A549 treated with AZD2906 at 1 μM for 4 hours (cell line): ENCODE measurements around the gene CIAO1. TPM values are rescaled to one million over a fixed set of nuclear protein-coding genes. Genes with fewer than 3 reads are reported as not detected.

ENCODE experiments used
- total RNA-seq: library from RNA; stranded (reverse); fragments of 200-300 nt; extraction: Qiagen RNA extraction; gene quantifications from 5 replicates; pipeline ENCODE4 v1.2.3, GENCODE V29; 2022

CIAO1 gene
- total RNA-seq: 76.1 to 86.0 TPM (median 84.2 TPM) in 5 replicates

DNA sequence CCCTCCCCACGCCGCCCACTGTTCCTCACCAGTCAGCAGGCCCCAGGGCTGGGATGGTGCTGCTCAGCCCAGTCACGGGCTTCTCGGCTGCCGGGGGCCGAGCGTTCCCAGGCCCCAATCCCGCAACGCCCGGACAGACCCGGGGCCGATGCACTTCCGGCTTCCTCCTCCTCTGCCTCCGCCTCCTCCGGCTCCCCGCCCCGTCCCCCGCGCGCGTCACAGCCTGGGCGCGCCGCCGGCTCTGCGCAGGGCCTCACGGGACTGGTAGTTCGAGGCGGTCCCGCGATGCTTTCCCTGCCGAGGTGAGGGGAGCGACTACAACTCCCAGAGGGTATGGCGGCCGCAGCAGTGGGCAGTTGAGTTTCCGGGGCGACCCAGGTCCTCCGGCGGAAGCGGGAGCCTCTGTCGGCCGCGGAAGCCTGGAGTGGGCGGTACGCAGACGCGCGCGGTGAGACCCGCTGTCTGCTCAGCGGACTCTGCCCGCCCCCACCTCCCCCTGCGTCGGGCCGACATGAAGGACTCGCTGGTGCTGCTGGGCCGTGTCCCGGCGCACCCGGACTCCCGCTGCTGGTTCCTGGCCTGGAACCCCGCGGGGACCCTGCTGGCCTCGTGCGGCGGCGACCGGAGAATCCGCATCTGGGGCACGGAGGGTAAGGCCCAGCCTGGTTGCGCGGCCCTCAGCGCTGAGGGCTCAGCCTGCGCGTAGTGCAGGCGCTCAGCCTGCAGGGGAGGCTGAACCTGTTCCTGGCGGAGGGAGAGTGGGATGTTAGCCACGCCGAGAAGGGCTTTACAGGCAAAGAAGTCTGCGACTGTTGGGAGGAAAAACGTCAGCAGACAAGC lies at the start of gene CIAO1, which contains the start of gene TMEM127:
TSS of gene CIAO1 (plus strand) at position 386 of the 840 bp plus-strand sequence. CDS start at position 512, 126 bp downstream.
TSS of gene TMEM127 (minus strand) at position 158 of the 840 bp plus-strand sequence. CDS start 616 bp downstream, outside the sequence.

DNA sequence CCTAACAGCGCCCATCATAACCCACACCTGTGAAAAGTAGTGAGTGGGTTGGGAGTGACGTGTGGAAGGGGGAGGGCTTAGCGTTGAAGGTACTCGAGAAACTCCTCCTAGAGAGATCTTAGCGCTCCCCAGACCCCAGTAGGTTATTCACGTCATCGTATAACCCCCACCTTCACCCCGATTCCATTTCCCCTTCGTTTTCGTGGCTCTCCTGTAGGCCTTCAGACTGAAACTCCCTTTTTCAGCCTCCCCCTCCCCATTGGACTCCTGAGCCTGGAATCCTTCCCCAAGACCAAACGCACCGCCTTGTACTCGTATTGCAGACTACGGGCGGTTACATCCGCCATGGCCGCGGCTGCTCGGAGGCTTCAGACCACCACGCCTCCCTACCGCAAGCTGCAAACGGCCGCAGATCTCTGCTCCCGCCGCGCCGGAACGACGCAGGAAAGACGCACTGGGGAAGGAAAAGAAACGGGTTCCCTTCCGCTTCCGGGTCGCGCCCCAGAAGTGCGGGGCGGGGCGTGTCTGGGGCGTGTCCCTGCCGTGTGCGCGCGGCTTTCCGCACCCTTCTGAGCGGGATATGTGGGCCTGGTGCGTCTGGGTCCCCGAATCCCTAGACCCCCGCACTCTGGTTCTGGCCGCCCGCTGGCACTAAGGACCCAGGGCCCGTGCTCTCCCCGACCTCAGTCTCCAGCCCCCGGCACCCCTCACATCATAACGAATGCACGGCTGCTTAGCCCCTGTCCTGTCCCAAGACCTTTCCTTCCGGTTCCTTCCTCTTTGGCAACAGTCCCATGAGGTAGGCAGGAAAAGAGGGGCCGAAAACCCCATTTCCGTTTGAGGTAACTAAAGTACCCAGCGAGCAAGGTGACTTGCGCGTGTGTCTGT lies 39.3 kb downstream of the CIAO1 start, which contains the start of gene SNRNP200:
TSS of gene SNRNP200 (minus strand) at position 456 of the 888 bp plus-strand sequence. CDS start at position 347, 109 bp downstream.

Other genes starting within 250 kb of the CIAO1 start
- gene GPAT2, start 231.3 kb upstream of the CIAO1 start, total RNA-seq: 0.02 TPM in 1 of 5 replicates, not detected in the others
- gene ADRA2B, start 149.7 kb upstream of the CIAO1 start, total RNA-seq: 0.14 to 0.18 TPM (median 0.14 TPM) in 5 replicates
- not detected in 5 replicates for gene ASTL, start 127.7 kb upstream of the CIAO1 start, total RNA-seq
- 0.26 to 0.52 TPM (median 0.38 TPM) in 5 replicates for gene DUSP2, start 120.8 kb upstream of the CIAO1 start, total RNA-seq
- gene STARD7, start 57.4 kb upstream of the CIAO1 start, total RNA-seq: 82.4 to 97.5 TPM (median 85.4 TPM) in 5 replicates
- 38.2 to 44.6 TPM (median 42.8 TPM) in 5 replicates for gene TMEM127, start 228 bp upstream of the CIAO1 start, total RNA-seq
- gene SNRNP200, start 39.3 kb downstream of the CIAO1 start, total RNA-seq: 109 to 121 TPM (median 113 TPM) in 5 replicates
- not detected in 5 replicates for gene ITPRIPL1, start 59.1 kb downstream of the CIAO1 start, total RNA-seq
- gene NCAPH, start 69.5 kb downstream of the CIAO1 start, total RNA-seq: 38.6 to 48.1 TPM (median 42.9 TPM) in 5 replicates
- 0.41 to 0.89 TPM (median 0.83 TPM) in 5 replicates for gene NEURL3, start 239.1 kb downstream of the CIAO1 start, total RNA-seq